Measurements from ENCODE around the gene PARK7. TPM values are rescaled to one million over a fixed set of nuclear protein-coding genes. Genes with fewer than 3 reads are reported as not detected.

Gene PARK7
- polyA plus RNA-seq, 2 of the 4 experiments (the other 2 are of a cell fraction), result 372 to 446 TPM

DNA sequence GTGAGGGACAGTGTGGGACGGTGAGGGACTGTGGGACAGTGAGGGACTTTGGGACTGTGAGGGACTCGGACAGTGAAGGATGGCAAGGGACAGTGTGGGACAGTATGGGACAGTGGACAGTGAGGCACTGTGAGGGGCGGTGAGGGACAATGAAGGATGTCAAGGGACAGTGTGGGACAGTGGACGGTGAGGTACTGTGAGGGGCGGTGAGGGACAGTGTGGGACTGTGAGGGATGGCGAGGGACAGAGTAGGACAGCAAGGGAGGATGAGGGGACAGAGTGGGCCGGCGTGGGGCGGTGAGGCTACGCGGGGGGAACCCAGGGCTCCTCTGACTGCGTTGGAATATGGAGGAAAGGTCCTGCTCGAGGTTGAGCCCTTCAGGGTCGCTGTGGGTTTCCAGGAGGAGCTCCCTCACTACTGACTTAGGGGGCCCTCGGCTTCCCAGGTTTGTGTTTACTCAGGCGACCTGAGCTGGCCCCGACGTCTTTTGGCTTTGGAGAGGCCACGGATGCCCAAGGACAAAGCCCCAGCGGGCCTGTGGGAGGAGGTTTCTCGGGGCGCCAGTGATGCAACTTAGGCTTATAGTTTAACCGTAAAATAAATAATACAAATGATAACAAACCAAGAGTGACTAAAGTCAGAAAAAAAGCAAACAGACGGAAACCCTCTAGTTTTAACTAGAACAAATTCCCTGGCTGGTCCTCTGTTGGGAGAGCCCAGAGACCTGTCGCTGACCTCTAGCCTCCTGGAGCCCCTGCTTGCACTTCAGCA lies 65.7 kb downstream of the PARK7 start (continued):
- peak; percentile 87 for TF ChIP-seq TFCP2L1 (CRISPR knock-in tag; IDR thresholded peaks at IDR 0.05)
- TF ChIP-seq HOXB5 (CRISPR knock-in tag; IDR thresholded peaks at IDR 0.05), result no peak
- peak; percentile 86 to 97 for TF ChIP-seq CEBPB (IDR thresholded peaks at IDR 0.05)
- peak in 1 of 2 experiments; percentile 53; a peak in 2 of 5 replicates for TF ChIP-seq RAD21 (conservative IDR thresholded peaks at IDR 0.05 in 1 of 2, IDR thresholded peaks at IDR 0.05 in 1 of 2)
- TF ChIP-seq TP53 (CRISPR knock-in tag; IDR thresholded peaks at IDR 0.05), result peak; percentile 25; the same call in 1 of the 2 replicates
- TF ChIP-seq JUNB (IDR thresholded peaks at IDR 0.05), result peak; percentile 65
- no peak for TF ChIP-seq FOXS1 (CRISPR knock-in tag; IDR thresholded peaks at IDR 0.05)
- TF ChIP-seq, protein P1, sequence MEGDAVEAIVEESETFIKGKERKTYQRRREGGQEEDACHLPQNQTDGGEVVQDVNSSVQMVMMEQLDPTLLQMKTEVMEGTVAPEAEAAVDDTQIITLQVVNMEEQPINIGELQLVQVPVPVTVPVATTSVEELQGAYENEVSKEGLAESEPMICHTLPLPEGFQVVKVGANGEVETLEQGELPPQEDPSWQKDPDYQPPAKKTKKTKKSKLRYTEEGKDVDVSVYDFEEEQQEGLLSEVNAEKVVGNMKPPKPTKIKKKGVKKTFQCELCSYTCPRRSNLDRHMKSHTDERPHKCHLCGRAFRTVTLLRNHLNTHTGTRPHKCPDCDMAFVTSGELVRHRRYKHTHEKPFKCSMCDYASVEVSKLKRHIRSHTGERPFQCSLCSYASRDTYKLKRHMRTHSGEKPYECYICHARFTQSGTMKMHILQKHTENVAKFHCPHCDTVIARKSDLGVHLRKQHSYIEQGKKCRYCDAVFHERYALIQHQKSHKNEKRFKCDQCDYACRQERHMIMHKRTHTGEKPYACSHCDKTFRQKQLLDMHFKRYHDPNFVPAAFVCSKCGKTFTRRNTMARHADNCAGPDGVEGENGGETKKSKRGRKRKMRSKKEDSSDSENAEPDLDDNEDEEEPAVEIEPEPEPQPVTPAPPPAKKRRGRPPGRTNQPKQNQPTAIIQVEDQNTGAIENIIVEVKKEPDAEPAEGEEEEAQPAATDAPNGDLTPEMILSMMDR (IDR thresholded peaks at IDR 0.05), result no peak
- peak; percentile 97 for TF ChIP-seq FOSB (CRISPR knock-in tag; IDR thresholded peaks at IDR 0.05)
- TF ChIP-seq, protein P2, sequence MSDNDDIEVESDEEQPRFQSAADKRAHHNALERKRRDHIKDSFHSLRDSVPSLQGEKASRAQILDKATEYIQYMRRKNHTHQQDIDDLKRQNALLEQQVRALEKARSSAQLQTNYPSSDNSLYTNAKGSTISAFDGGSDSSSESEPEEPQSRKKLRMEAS (IDR thresholded peaks at IDR 0.05), result peak; percentile 67
- peak; percentile 29; the same call in 1 of the 2 replicates for TF ChIP-seq ESRRA (IDR thresholded peaks at IDR 0.05; ENCODE audit: borderline replicate concordance, low read length)
- TF ChIP-seq HEYL (CRISPR knock-in tag; IDR thresholded peaks at IDR 0.05), result no peak; the same call in 1 of the 2 replicates
- no peak for TF ChIP-seq CBX8 (IDR thresholded peaks at IDR 0.05)
- TF ChIP-seq CHD2 (IDR thresholded peaks at IDR 0.05; ENCODE audit: low read length, partially characterized antibody), result no peak
- no peak for TF ChIP-seq NR3C1 (IDR thresholded peaks at IDR 0.05)
- no peak for TF ChIP-seq HOXB13 (CRISPR knock-in tag; IDR thresholded peaks at IDR 0.05; ENCODE audit: low read depth)
- TF ChIP-seq BHLHE40 (IDR thresholded peaks at IDR 0.05; ENCODE audit: low read depth, low read length), result no peak
- TF ChIP-seq, protein P3, sequence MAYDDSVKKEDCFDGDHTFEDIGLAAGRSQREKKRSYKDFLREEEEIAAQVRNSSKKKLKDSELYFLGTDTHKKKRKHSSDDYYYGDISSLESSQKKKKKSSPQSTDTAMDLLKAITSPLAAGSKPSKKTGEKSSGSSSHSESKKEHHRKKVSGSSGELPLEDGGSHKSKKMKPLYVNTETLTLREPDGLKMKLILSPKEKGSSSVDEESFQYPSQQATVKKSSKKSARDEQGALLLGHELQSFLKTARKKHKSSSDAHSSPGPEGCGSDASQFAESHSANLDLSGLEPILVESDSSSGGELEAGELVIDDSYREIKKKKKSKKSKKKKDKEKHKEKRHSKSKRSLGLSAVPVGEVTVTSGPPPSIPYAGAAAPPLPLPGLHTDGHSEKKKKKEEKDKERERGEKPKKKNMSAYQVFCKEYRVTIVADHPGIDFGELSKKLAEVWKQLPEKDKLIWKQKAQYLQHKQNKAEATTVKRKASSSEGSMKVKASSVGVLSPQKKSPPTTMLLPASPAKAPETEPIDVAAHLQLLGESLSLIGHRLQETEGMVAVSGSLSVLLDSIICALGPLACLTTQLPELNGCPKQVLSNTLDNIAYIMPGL (CRISPR knock-in tag; IDR thresholded peaks at IDR 0.05; ENCODE audit: borderline replicate concordance), result no peak
- no peak for TF ChIP-seq EHMT2 (IDR thresholded peaks at IDR 0.05; ENCODE audit: low read depth)
- TF ChIP-seq EHF (CRISPR knock-in tag; IDR thresholded peaks at IDR 0.05), result no peak
- TF ChIP-seq, protein P4, sequence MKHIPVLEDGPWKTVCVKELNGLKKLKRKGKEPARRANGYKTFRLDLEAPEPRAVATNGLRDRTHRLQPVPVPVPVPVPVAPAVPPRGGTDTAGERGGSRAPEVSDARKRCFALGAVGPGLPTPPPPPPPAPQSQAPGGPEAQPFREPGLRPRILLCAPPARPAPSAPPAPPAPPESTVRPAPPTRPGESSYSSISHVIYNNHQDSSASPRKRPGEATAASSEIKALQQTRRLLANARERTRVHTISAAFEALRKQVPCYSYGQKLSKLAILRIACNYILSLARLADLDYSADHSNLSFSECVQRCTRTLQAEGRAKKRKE (CRISPR knock-in tag; IDR thresholded peaks at IDR 0.05; ENCODE audit: low read depth), result no peak
- TF ChIP-seq PHF8 (IDR thresholded peaks at IDR 0.05; ENCODE audit: borderline replicate concordance, low read depth), result no peak
- peak; percentile 87; a peak in 4 of 5 replicates for TF ChIP-seq EP300 (IDR thresholded peaks at IDR 0.05)
- TF ChIP-seq GATA3 (IDR thresholded peaks at IDR 0.05; ENCODE audit: borderline replicate concordance), result peak; percentile 94

Data from A549 (cell line).